ENCODE measurements around the gene ODF2L. TPM values are rescaled to one million over a fixed set of nuclear protein-coding genes. Genes with fewer than 3 reads are reported as not detected.

The ODF2L gene
- polyA plus RNA-seq, 3 donors = 3.2 to 5.7 (median 3.5) TPM

DNA sequence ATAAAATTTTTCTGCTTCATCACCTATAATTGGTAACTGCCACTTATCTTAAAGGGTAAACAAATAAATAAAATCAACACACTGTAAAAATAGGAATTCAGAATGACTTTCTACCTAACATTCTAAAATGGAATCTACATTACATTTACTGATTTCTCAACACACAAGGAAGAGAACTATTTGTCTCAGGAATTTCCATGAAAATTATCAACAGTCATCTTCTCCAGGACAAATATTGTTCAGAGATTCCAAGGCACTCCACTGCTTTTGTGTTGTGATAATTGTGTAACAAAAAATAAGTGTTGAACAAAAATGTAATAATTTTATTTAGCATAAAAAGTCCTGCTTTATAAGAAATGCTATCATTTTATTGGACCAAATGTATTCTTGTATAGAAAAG is 7.3 kb downstream of the ODF2L start:
- Mint-ChIP-seq H3K27ac (peak overlapping the region in 1 of 7 donors; percentile 25), H3K4me1 (peaks cover 5% of the 10 kb centered on the region), H3K4me3 (no peak overlapping the region), H3K27me3 (ENCODE audit: low read depth in 3 of 3) (peaks cover 0 to 2% (median 0%) of the 10 kb centered on the region in 3 donors), H3K9me3 (peaks cover 0 to 3% (median 0%) of the 10 kb centered on the region in 7 donors), H3K36me3 (no peaks in the 10 kb centered on the region)
- H2AFZ ChIP-seq (ENCODE audit: insufficient read depth, low read depth, low read length, poor library complexity, severe bottlenecking) = no peak overlapping the region
- H3K9ac ChIP-seq (ENCODE audit: insufficient read depth, low read length, poor library complexity, severe bottlenecking) = no peak overlapping the region
- H3K4me3 ChIP-seq (replicated peaks in 1 of 3; ENCODE audit: low read depth in 2 of 3, low read length in 3 of 3) = no peak overlapping the region
- no peaks in the 10 kb centered on the region for H3K36me3 ChIP-seq (replicated peaks in 1 of 2; ENCODE audit: control insufficient read depth in 1 of 2, insufficient read depth in 2 of 2, low read length in 2 of 2)
- no peaks in the 10 kb centered on the region for H3K9me3 ChIP-seq (replicated peaks in 1 of 2; ENCODE audit: control insufficient read depth in 1 of 2, insufficient read depth in 1 of 2, low read length in 2 of 2)
- DNase-seq = no peak
- no peaks in the 10 kb centered on the region for H3K27me3 ChIP-seq (ENCODE audit: control insufficient read depth in 2 of 2, insufficient read depth in 2 of 2, low read length in 2 of 2)
- intact Hi-C loops (cut with micrococcal nuclease) = loop anchor here in 1 of 2 donors (10.0 kb wide), 1 partner anchor 116 kb away; no protein-coding TSS in a partner anchor
- H3K27ac ChIP-seq (ENCODE audit: low read depth in 1 of 2, low read length in 2 of 2) = no peak overlapping the region
- no peak overlapping the region for H3K4me2 ChIP-seq (replicated peaks; ENCODE audit: extremely low read depth, low read length, poor library complexity, severe bottlenecking)
- no peaks in the 10 kb centered on the region for H3K4me1 ChIP-seq (ENCODE audit: control insufficient read depth in 1 of 2, insufficient read depth in 2 of 2, low read length in 2 of 2)
- TF ChIP-seq CTCF (IDR thresholded peaks at IDR 0.05) = no peak
- H3K79me2 ChIP-seq (ENCODE audit: insufficient read depth, low read length) = no peaks in the 10 kb centered on the region
- H4K20me1 ChIP-seq (ENCODE audit: insufficient read depth, low read length) = no peaks in the 10 kb centered on the region

GRCh38 chr1:86387916-86388627 is 8.1 kb downstream of the ODF2L start:
- no peak overlapping the region for H3K4me3 ChIP-seq (replicated peaks in 1 of 3; ENCODE audit: low read depth in 2 of 3, low read length in 3 of 3)
- no peak overlapping the region for H3K27ac ChIP-seq (ENCODE audit: low read depth in 1 of 2, low read length in 2 of 2)
- no peak overlapping the region for H3K4me3 Mint-ChIP-seq

More at GRCh38 chr1:86387916-86388627, 8.1 kb downstream of the ODF2L start:
- Histone ChIP-seq H2AFZ (ENCODE audit: insufficient read depth, low read depth, low read length, poor library complexity, severe bottlenecking) (no peak overlapping the region), H3K27me3 (ENCODE audit: control insufficient read depth in 2 of 2, insufficient read depth in 2 of 2, low read length in 2 of 2) (no peaks in the 10 kb centered on the region), H3K79me2 (ENCODE audit: insufficient read depth, low read length) (no peaks in the 10 kb centered on the region), H3K9me3 (replicated peaks in 1 of 2; ENCODE audit: control insufficient read depth in 1 of 2, insufficient read depth in 1 of 2, low read length in 2 of 2) (no peaks in the 10 kb centered on the region), H3K9ac (ENCODE audit: insufficient read depth, low read length, poor library complexity, severe bottlenecking) (no peak overlapping the region), H3K4me1 (ENCODE audit: control insufficient read depth in 1 of 2, insufficient read depth in 2 of 2, low read length in 2 of 2) (peaks cover 0 to 6% of the 10 kb centered on the region in 2 donors), H4K20me1 (ENCODE audit: insufficient read depth, low read length) (no peaks in the 10 kb centered on the region), H3K4me2 (replicated peaks; ENCODE audit: extremely low read depth, low read length, poor library complexity, severe bottlenecking) (no peak overlapping the region), H3K36me3 (replicated peaks in 1 of 2; ENCODE audit: control insufficient read depth in 1 of 2, insufficient read depth in 2 of 2, low read length in 2 of 2) (no peaks in the 10 kb centered on the region)
- WGBS (ENCODE audit: insufficient coverage) = no CpG with 5 or more reads among the region's 3 CpGs
- Mint-ChIP-seq H3K9me3 (peaks cover 0 to 3% (median 0%) of the 10 kb centered on the region in 7 donors), H3K4me1 (peaks cover 8% of the 10 kb centered on the region), H3K27me3 (ENCODE audit: low read depth in 3 of 3) (no peaks in the 10 kb centered on the region), H3K36me3 (no peaks in the 10 kb centered on the region), H3K27ac (no peak overlapping the region)
- no peak for TF ChIP-seq CTCF (IDR thresholded peaks at IDR 0.05)
- DNase-seq = no peak
- intact Hi-C loops (cut with micrococcal nuclease) = loop anchor here in 1 of 2 donors (10.0 kb wide), 1 partner anchor 117 kb away; no protein-coding TSS in a partner anchor

Measured in CD14-positive monocyte (primary cell).